ENCODE measurements around the gene CDK11B.
"Not testable (repeated sequence)": the region's sequence is repeated elsewhere in the genome, so short reads cannot be mapped to it uniquely, and the experiment has no call there.

The CDK11B gene

DNA sequence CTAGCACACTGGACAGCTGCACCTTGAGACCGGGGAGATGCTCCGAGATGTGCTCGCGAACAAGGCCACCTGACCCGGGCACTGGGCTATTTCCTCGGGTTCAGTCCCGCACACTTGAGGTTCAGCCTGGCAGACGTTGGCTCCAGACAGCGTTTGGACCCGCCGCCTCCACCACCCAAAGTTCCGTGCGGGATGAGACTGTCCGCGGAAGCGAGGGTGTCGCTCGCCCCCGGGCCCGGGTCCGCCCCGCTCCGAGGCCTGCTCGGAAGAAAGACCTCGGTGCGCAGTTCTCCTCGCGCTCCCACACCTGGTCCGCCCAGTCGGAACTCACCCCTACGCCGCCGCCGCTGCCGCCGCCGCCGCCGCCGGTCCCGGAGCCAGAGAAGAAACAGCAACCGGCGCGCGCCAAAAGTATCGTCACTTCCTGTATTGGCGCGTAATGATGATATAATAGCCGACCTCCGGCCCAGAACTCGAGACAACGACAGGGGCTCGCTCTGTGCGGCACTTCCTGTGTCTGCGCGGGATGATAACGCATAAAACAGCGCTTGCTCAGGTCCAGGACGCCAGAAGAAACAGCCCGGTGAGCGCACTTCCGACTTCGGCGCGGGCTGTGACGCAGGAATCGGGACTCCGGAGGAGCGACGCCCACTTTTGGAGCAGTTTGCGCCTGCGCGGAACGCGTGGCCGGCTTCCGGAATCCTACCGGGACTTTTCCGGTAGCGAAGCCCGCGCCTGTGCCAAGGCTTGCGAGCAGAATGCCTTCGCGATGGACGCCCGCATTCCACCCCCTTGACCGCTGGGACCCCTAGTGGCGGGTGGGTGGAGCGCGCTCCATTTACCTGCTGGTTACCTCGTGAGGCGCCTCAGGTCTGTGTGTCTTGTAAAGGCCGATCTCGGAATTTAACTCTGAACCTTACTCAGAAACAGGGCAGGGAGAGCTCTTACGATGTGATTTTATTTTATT is at the start of gene CDK11B:
Gene CDK11B, minus strand, starts transcription at position 422 of the 967 bp plus-strand sequence. CDS start 1,519 bp downstream, outside the sequence.
- in situ Hi-C loops (cut with MboI; ENCODE audit: low sequenced_read_pairs), result not testable (repeated sequence)

DNA sequence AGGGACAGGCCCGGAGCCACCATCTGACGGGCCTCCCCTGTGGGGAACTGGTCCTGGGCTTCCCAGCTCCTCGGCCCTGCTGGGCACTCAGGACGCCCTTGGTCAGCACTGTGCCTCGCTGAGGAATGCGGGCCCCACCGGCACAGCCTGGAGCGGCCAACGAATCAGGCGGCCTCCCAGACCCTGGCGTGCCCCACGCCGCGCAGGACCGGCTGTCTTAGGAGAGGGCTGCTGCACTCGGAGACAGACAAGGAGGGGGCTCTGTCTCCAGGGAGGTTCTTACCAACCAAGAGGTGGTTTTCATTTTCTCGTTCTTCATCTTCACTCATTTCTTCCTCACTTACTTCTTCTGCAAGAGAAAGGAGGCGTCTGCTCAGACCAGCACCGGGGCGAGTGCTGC is 49.1 kb upstream of the CDK11B start:
- in situ Hi-C loops (cut with MboI; ENCODE audit: low sequenced_read_pairs), result not testable (repeated sequence)

DNA sequence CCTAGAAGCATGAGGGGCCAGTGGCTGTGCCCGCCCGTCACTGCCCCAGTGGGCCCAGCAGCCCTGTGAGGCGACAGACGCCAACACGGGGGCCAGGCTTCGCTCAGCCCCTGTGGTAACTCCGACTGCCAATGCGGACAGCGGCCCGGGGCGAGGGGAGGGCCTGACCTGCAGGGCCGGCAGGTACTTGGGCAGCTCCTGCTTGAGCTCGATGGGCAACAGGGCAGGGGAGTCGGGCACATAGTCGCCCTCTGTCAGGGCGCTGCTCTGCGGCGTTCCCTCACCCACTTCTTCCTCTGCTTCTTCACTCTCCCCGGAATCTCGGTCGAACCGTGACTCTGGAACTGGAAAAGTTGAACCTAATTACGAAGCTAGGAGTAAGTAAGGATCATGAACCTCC is 48.4 kb upstream of the CDK11B start:
- in situ Hi-C loops (cut with MboI; ENCODE audit: low sequenced_read_pairs), result not testable (repeated sequence)

GRCh38 chr1:1705623-1706022 is 46.8 kb upstream of the CDK11B start:
- in situ Hi-C loops (cut with MboI; ENCODE audit: low sequenced_read_pairs), result not testable (repeated sequence)

GRCh38 chr1:1704284-1704957 is 45.6 kb upstream of the CDK11B start:
- in situ Hi-C loops (cut with MboI; ENCODE audit: low sequenced_read_pairs), result not testable (repeated sequence)

DNA sequence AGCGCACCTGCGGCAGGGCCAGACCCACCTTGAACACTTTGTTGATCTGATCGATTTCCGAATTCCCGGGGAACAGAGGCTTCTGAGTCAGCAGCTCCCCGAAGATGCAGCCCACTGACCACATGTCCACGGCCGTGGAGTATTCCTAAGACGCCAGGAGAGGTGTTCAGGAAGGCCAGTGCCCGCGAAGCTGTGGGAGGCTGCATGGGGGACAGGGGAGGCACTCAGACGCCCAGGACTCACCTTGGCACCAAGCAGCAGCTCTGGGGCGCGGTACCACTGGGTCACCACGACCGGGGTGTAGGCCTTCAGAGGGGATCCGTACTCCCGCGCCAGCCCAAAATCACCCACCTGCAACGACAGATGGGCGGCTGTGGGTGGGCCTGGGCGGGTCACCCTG is 45.0 kb upstream of the CDK11B start:
- in situ Hi-C loops (cut with MboI; ENCODE audit: low sequenced_read_pairs), result no loop called here

GRCh38 chr1:1702506-1702905 is 43.7 kb upstream of the CDK11B start:
- in situ Hi-C loops (cut with MboI; ENCODE audit: low sequenced_read_pairs), result not testable (repeated sequence)

- in situ Hi-C loops (cut with MboI; ENCODE audit: low sequenced_read_pairs), result not testable (repeated sequence)
Measured at GRCh38 chr1:1700557-1700956, 41.8 kb upstream of the CDK11B start.

DNA sequence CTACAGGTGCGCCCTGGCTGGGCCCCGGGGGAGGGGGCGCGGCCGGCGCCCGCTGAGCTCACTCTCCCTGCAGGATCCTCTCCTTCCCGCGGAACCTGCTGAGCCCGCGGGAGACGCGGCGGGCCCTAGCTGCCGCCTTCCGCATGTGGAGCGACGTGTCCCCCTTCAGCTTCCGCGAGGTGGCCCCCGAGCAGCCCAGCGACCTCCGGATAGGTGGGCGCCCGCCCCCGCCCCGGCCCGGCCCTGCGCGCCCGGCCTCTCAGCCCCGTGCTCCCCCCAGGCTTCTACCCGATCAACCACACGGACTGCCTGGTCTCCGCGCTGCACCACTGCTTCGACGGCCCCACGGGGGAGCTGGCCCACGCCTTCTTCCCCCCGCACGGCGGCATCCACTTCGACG is 41.3 kb upstream of the CDK11B start:
- in situ Hi-C loops (cut with MboI; ENCODE audit: low sequenced_read_pairs), result not testable (repeated sequence)

GRCh38 chr1:1699061-1699460 is 40.3 kb upstream of the CDK11B start:
- in situ Hi-C loops (cut with MboI; ENCODE audit: low sequenced_read_pairs), result not testable (repeated sequence)

DNA sequence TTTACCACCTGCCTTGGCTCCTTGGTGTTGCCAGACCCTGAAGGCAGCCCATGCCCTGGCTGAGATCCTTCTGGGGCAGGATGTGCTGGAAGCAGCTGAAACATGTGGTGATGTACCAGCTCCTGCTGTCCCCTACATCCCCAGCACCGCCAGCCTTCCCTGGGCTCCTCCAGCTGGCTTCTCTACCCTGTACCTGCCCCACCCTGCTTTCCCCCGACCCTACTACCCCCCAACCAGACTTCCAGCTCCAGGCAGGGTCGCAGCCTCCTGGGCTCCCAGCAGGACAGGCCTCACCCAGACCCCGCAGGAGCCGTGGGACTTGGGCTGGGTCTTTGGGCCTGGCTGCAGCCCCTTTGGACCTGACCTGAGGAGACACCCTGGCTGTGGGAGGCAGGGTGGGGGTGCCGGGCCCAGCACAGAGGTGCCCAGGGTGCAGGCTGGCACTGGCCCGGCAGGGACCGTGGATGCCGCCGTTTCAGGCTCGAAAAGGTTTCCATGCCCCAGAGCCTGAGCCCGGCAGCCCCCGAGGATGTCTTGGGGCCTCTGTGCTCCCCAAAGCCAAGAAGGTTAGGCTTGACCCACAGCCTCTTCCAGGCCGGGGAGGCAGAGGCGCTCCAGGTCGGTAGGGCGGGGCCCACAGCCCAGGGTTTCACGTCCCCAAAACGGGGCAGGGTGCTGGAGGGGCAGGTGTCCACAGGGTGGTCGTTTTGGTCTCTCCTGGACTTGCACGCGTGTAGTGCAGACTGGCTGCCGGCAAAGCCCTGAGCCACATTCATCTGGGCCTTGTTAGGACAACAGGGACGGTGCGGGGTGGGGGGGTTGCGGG is 38.8 kb upstream of the CDK11B start:
- in situ Hi-C loops (cut with MboI; ENCODE audit: low sequenced_read_pairs), result not testable (repeated sequence)

DNA sequence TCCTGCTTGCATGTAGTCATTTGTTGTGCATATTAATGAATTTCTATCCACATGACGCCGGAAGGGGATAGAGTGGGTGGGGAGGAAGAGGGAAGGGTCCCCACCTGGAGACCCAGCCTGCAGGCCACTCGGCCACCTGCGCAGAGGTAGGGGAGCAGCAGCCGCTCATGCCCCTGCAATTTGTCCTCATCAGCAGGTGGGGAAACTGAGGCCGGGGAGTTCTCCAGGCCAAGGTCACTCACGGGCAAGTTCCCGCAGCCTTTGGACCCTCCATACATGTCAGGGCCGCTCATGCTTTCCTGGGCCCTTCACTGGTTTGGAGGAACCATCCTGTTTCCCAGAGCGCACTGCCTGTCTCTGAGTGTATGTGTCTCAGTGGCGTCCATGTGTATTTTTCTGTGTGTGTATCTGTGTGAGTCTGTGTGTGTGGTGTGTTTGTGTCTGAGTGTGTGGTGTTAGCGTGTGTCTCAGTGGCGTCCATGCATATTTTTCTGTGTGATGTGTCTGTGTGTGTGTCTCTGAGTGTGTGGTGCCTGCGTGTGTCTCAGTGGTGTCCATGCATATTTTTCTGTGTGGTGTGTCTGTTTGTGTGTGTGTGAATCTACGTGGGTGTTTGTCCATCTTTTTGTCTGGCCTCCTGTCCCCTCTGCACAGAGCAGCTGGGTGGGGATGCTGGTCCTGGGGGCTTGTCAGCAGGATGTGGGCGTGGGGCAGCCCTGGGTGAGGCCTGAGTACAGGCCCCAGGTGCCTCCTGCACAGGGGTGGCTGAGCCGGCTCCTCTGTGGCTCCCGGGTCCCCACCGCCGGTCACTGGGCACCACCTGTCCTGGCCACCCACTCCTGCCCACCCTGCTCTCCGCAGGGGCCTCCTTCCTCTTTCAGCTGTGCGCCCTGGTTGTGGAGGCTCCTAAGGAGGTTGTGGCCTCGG is 37.9 kb upstream of the CDK11B start:
- in situ Hi-C loops (cut with MboI; ENCODE audit: low sequenced_read_pairs), result not testable (repeated sequence)

DNA sequence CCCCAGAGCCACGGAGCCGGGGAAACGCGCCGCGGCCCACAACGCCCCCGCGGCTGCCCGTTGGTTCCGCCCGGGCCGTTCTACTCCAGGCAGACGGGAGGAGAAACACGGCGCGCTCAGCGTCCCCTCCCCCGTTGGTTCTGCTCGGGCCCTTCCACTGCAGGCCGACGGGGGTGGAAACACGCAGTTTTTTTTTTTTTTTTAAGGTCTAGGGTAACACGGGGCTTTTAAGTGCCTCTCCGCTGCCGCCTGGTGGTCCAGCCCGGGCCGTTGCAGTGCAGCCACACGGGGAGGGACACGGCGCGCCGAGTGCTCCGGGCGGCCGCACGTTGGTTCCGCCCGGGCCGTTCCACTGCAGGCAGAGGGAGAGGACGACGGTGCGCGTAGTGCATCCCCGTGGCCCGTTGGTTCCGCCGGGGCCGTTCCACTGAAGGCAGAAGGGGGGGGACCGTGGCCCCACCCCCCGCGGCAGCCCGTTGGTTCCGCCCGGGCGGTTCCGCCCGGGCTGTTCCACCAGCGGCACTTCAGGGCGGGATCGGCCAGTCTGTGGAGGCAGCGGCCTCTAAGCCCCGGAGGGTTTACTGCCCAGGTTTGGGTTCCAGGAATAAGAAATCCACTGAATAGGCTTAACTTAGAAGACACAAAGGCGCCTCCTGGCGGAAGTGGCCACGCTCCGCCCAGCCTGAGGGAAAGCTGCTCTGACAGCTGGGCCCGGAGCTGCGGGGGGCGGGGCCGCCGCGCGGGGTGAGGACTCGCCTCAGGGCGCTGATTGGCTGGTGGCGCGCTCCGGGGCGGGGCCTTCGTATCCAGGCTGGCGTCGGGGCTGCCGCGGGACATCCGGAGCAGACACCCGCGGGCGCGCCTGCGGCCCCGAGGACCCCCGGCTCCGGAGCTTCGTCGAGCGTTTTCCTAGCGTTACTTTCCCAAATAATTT is 34.2 kb upstream of the CDK11B start, which contains the start of gene SLC35E2B:
Gene SLC35E2B, minus strand, starts transcription at position 82 of the 934 bp plus-strand sequence. CDS start 16,096 bp downstream, outside the sequence.
- in situ Hi-C loops (cut with MboI; ENCODE audit: low sequenced_read_pairs), result not testable (repeated sequence)

DNA sequence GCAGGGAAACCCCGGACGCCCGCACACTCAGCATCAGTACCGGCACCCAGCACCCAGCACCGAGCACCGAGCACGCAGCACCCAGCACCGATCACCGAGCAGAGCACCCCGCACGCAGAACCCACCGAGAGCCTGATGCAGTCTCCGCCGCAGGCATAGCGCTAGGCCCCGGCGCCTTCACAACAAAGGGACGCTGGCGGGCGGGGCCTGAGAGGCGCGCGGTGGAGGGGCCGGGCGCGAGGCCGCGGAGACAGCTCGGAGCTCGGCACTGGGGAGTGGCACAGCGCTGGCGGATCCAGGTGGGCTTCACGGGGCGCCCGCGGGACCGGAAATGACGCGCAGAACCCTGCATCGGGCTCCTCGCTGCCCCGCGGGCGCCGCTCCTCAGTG is 33.5 kb upstream of the CDK11B start:
- in situ Hi-C loops (cut with MboI; ENCODE audit: low sequenced_read_pairs), result not testable (repeated sequence)

GRCh38 chr1:1691443-1691842 is 32.6 kb upstream of the CDK11B start:
- in situ Hi-C loops (cut with MboI; ENCODE audit: low sequenced_read_pairs), result not testable (repeated sequence)

DNA sequence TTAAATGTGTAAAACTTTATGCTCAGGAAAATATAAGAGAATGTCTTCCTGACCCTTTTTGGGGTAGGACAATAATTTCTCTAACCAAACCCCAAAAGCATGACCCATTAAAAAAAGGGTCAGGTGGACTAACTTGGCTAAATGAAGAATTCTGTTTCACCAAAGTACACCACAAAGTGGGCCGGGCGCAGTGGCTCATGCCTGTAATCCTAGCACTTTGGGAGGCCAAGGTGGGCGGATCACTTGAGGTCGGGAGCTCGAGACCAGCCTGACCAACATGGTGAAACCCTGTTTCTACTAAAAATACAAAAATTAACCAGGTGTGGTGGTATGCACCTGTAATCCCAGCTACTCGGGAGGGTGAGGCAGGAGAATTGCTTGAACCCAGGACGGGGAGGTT is 30.7 kb upstream of the CDK11B start:
- in situ Hi-C loops (cut with MboI; ENCODE audit: low sequenced_read_pairs), result not testable (repeated sequence)

DNA sequence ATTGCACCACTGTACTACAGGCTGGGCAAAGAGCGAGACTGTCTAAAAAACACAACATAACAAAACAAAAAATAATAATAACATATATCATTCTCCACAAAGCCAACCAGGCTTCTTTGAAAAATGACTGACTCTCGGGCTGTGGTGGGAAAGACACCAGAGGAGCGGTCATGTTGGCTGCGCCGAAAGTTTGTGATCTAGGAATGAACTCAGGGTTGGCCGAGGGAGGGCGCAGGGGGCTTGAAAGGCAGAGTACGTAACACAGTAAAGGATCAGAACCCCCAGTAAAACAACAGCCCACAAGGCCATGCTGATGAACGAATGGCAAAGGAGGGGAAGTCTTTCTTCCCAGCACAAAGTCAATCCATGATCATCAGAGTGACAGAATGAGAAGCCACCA is 29.0 kb upstream of the CDK11B start:
- in situ Hi-C loops (cut with MboI; ENCODE audit: low sequenced_read_pairs), result no loop called here

- in situ Hi-C loops (cut with MboI; ENCODE audit: low sequenced_read_pairs), result no loop called here
Measured at GRCh38 chr1:1684031-1684681, 25.4 kb upstream of the CDK11B start.

Measured in HL-60/S4 treated with phorbol 12-myristate 13-acetate at 8.2 ng/mL for 4 days and 3 days (cell line).